Stimulated activated CD4-positive, alpha-beta T cell treated with anti-CD3 and anti-CD28 coated beads, Interleukin-12 subunit alpha, Interleukin-12 subunit beta, amount 100 ng/mL, for 24 hours (primary cell): ENCODE measurements around the gene TCF7L2.
"Not testable (repeated sequence)": the region's sequence is repeated elsewhere in the genome, so short reads cannot be mapped to it uniquely, and the experiment has no call there.

Source experiments
- DNase-seq, 2 experiments: peaks; one replicate each; pipeline ENCODE4 v3.0.0-alpha.2; 2020; ENCODE audit warnings: low read depth in 2 of 2

Gene TCF7L2

GRCh38 chr10:113066120-113066519, 116.1 kb downstream of the TCF7L2 start:
- DNase-seq: not testable (repeated sequence)

- DNase-seq: no peak
These were observed 116.7 kb downstream of the TCF7L2 start for GRCh38 chr10:113066561-113067312.

- no peak for DNase-seq
These were observed 117.5 kb downstream of the TCF7L2 start for GRCh38 chr10:113067501-113067900.

- DNase-seq: no peak
These were observed 118.3 kb downstream of the TCF7L2 start for GRCh38 chr10:113068178-113068890.

- DNase-seq: no peak
These were observed 119.5 kb downstream of the TCF7L2 start for GRCh38 chr10:113069595-113069994.

- DNase-seq: no peak
These were observed 121.4 kb downstream of the TCF7L2 start for GRCh38 chr10:113071446-113071845.

- DNase-seq: no peak
These were observed 123.6 kb downstream of the TCF7L2 start for GRCh38 chr10:113073549-113074189.

- DNase-seq: no peak
These were observed 126.9 kb downstream of the TCF7L2 start for GRCh38 chr10:113076949-113077348.

- DNase-seq: no peak
These were observed 128.3 kb downstream of the TCF7L2 start for GRCh38 chr10:113078282-113078907.

GRCh38 chr10:113080061-113080924, 130.2 kb downstream of the TCF7L2 start:
- no peak for DNase-seq

GRCh38 chr10:113080925-113081229, 130.8 kb downstream of the TCF7L2 start:
- DNase-seq: no peak

- DNase-seq: no peak
These were observed 134.0 kb downstream of the TCF7L2 start for GRCh38 chr10:113084031-113084430.

GRCh38 chr10:113085776-113086175, 135.7 kb downstream of the TCF7L2 start:
- DNase-seq: no peak

- no peak for DNase-seq
These were observed 136.2 kb downstream of the TCF7L2 start for GRCh38 chr10:113086282-113086681.

GRCh38 chr10:113087165-113088029, 137.3 kb downstream of the TCF7L2 start:
- no peak for DNase-seq

- DNase-seq: no peak
These were observed 138.1 kb downstream of the TCF7L2 start for GRCh38 chr10:113088194-113088593.

- DNase-seq: no peak
These were observed 139.5 kb downstream of the TCF7L2 start for GRCh38 chr10:113089551-113089950.

- DNase-seq: no peak
These were observed 141.9 kb downstream of the TCF7L2 start for GRCh38 chr10:113091920-113092319.

- no peak for DNase-seq
These were observed 143.4 kb downstream of the TCF7L2 start for GRCh38 chr10:113093188-113094113.
